ENCODE data around the gene GRIK4. TPM values are rescaled to one million over a fixed set of nuclear protein-coding genes. Genes with fewer than 3 reads are reported as not detected.

Gene GRIK4
- total RNA-seq, 1 donor from 2014 or later = 4.5 TPM

- Mint-ChIP-seq H3K4me1 (ENCODE audit: unreplicated experiment) (peaks cover 54% of the 10 kb centered on the region), H3K4me3 (ENCODE audit: unreplicated experiment) (no peak overlapping the region), H3K27ac (ENCODE audit: unreplicated experiment) (no peak overlapping the region), H3K27me3 (ENCODE audit: unreplicated experiment) (peaks cover 16% of the 10 kb centered on the region), H3K9me3 (ENCODE audit: unreplicated experiment) (no peaks in the 10 kb centered on the region), H3K36me3 (ENCODE audit: low read depth, unreplicated experiment) (no peaks in the 10 kb centered on the region)
- no peak for TF ChIP-seq CTCF (IDR thresholded peaks at IDR 0.05; ENCODE audit: unreplicated experiment)
- DNase-seq (ENCODE audit: low spot score) = no peak
Observed at GRCh38 chr11:120608061-120608460, 96.5 kb downstream of the GRIK4 start.

- H3K36me3 Mint-ChIP-seq (ENCODE audit: low read depth, unreplicated experiment) = no peaks in the 10 kb centered on the region
- peaks cover 61% of the 10 kb centered on the region for H3K4me1 Mint-ChIP-seq (ENCODE audit: unreplicated experiment)
- no peak for TF ChIP-seq CTCF (IDR thresholded peaks at IDR 0.05; ENCODE audit: unreplicated experiment)
- H3K27ac Mint-ChIP-seq (ENCODE audit: unreplicated experiment) = no peak overlapping the region
- H3K9me3 Mint-ChIP-seq (ENCODE audit: unreplicated experiment) = no peaks in the 10 kb centered on the region
- no peak overlapping the region for H3K4me3 Mint-ChIP-seq (ENCODE audit: unreplicated experiment)
- no peak for DNase-seq (ENCODE audit: low spot score)
- H3K27me3 Mint-ChIP-seq (ENCODE audit: unreplicated experiment) = peaks cover 16% of the 10 kb centered on the region
Observed at GRCh38 chr11:120608760-120609211, 97.2 kb downstream of the GRIK4 start.

DNA sequence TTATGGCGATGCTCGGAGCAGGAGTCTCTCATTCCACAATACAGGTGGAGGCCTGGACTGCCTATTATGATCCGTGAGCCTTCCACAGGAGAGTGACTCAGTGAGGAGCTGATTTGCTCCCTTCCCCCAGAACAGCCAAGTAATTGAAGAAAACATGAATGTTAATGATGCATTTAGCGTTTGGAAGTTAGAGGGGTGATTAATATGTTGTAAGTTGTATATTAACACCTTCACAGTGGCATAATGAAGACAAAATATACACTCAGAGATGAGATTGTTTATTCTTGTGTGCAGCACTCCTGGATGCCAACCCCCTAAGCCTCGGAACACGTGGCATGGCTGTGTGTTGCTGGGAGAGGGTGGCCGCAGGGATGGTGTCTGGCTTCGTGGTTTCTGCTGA lies 98.6 kb downstream of the GRIK4 start:
- H3K27me3 Mint-ChIP-seq (ENCODE audit: unreplicated experiment) = peaks cover 16% of the 10 kb centered on the region
- DNase-seq (ENCODE audit: low spot score) = no peak
- H3K4me3 Mint-ChIP-seq (ENCODE audit: unreplicated experiment) = no peak overlapping the region
- no peaks in the 10 kb centered on the region for H3K9me3 Mint-ChIP-seq (ENCODE audit: unreplicated experiment)
- TF ChIP-seq CTCF (IDR thresholded peaks at IDR 0.05; ENCODE audit: unreplicated experiment) = no peak
- H3K36me3 Mint-ChIP-seq (ENCODE audit: low read depth, unreplicated experiment) = no peaks in the 10 kb centered on the region
- H3K27ac Mint-ChIP-seq (ENCODE audit: unreplicated experiment) = peak overlapping the region; percentile 96
- peaks cover 65% of the 10 kb centered on the region for H3K4me1 Mint-ChIP-seq (ENCODE audit: unreplicated experiment)

GRCh38 chr11:120611581-120611980 lies 100.0 kb downstream of the GRIK4 start:
- Mint-ChIP-seq H3K4me3 (ENCODE audit: unreplicated experiment) (peak overlapping the region; percentile 18), H3K9me3 (ENCODE audit: unreplicated experiment) (no peaks in the 10 kb centered on the region), H3K27ac (ENCODE audit: unreplicated experiment) (peak overlapping the region; percentile 96), H3K36me3 (ENCODE audit: low read depth, unreplicated experiment) (no peaks in the 10 kb centered on the region), H3K27me3 (ENCODE audit: unreplicated experiment) (peaks cover 7% of the 10 kb centered on the region), H3K4me1 (ENCODE audit: unreplicated experiment) (peaks cover 60% of the 10 kb centered on the region)
- DNase-seq (ENCODE audit: low spot score) = no peak
- TF ChIP-seq CTCF (IDR thresholded peaks at IDR 0.05; ENCODE audit: unreplicated experiment) = no peak

- Mint-ChIP-seq H3K9me3 (ENCODE audit: unreplicated experiment) (peaks cover 3% of the 10 kb centered on the region), H3K27ac (ENCODE audit: unreplicated experiment) (peak overlapping the region; percentile 31), H3K36me3 (ENCODE audit: low read depth, unreplicated experiment) (peaks cover 4% of the 10 kb centered on the region), H3K4me3 (ENCODE audit: unreplicated experiment) (no peak overlapping the region), H3K27me3 (ENCODE audit: unreplicated experiment) (peaks cover 6% of the 10 kb centered on the region), H3K4me1 (ENCODE audit: unreplicated experiment) (peaks cover 49% of the 10 kb centered on the region)
- no peak for TF ChIP-seq CTCF (IDR thresholded peaks at IDR 0.05; ENCODE audit: unreplicated experiment)
- DNase-seq (ENCODE audit: low spot score) = no peak
Observed at GRCh38 chr11:120612513-120613263, 101.1 kb downstream of the GRIK4 start.
